NT2/D1 (cell line): ENCODE results near the gene TMEM106A.
"Not testable (repeated sequence)": the region's sequence is repeated elsewhere in the genome, so short reads cannot be mapped to it uniquely, and the experiment has no call there.

Experiments used
- DNase-seq: peaks from one replicate; pipeline ENCODE4 v3.0.0-alpha.2; 2011; ENCODE audit warnings: low read depth, low spot score
- H3K27me3 ChIP-seq: 2 replicates; pipeline ENCODE4 v1.6.0; 2011; ENCODE audit warnings: mild to moderate bottlenecking; ENCODE audit not compliant: insufficient read length, insufficient read depth
- H3K36me3 ChIP-seq: 2 replicates; pipeline ENCODE4 v1.6.1; 2011; ENCODE audit warnings: mild to moderate bottlenecking, low read length, mixed read lengths; ENCODE audit not compliant: insufficient read depth, insufficient read length
- H3K4me1 ChIP-seq: 2 replicates; pipeline ENCODE4 v1.5.1; 2011; ENCODE audit not compliant: insufficient read depth, insufficient read length
- H3K4me3 ChIP-seq: 2 replicates; pipeline ENCODE4 v1.5.1; 2011; ENCODE audit warnings: low read depth; ENCODE audit not compliant: insufficient read length
- H3K9ac ChIP-seq: 2 replicates; pipeline ENCODE4 v1.6.0; 2011; ENCODE audit warnings: low read depth; ENCODE audit not compliant: insufficient read length
- H3K9me3 ChIP-seq: 2 replicates; pipeline ENCODE4 v1.5.1; 2011; ENCODE audit warnings: mild to moderate bottlenecking, low read length; ENCODE audit not compliant: insufficient read depth
- SUZ12 ChIP-seq: IDR thresholded peaks from 2 replicates; pipeline ENCODE4 v1.6.1; 2011; ENCODE audit not compliant: insufficient read length, insufficient read depth; ENCODE audit errors: extremely low read depth
- YY1 ChIP-seq: IDR thresholded peaks from 2 replicates; pipeline ENCODE4 v1.6.1; 2011; ENCODE audit not compliant: insufficient read length, insufficient read depth
- ZNF274 ChIP-seq: IDR thresholded peaks from 2 replicates; pipeline ENCODE4 v1.6.1; 2011; ENCODE audit warnings: mild to moderate bottlenecking, low read depth, low read length

The TMEM106A gene

DNA sequence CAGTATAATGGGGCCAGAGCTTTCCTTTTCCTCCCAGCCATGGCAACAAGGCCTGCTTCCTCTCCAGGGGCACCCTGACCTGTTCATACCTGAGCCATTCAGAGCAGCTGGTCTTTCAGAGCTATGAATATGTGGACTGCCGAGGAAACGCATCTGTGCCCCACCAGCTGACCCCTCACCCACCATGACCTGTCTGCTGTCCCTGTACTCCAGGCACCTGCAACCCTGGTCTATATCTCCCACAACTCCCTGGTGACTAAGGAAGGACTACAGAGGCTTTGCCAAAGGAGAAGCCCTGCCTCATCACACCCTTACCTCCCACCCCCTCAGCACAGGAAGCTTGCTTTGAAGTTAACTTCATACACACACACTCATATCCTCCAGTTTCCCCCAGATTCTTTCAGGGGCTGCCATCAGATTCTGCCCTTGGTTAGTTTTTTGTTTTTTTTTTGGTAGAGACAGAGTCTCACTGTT, 6.0 kb downstream of the TMEM106A start:
- TF ChIP-seq YY1, result no peak
- no peak for TF ChIP-seq ZNF274
- no peak for TF ChIP-seq SUZ12
- no peaks in the 10 kb centered on the region for H3K4me1 ChIP-seq
- no peak overlapping the region for H3K4me3 ChIP-seq
- H3K27me3 ChIP-seq, result no peaks in the 10 kb centered on the region
- DNase-seq, result no peak
- no peaks in the 10 kb centered on the region for H3K9me3 ChIP-seq
- peaks cover 59% of the 10 kb centered on the region for H3K36me3 ChIP-seq
- no peak overlapping the region for H3K9ac ChIP-seq

DNA sequence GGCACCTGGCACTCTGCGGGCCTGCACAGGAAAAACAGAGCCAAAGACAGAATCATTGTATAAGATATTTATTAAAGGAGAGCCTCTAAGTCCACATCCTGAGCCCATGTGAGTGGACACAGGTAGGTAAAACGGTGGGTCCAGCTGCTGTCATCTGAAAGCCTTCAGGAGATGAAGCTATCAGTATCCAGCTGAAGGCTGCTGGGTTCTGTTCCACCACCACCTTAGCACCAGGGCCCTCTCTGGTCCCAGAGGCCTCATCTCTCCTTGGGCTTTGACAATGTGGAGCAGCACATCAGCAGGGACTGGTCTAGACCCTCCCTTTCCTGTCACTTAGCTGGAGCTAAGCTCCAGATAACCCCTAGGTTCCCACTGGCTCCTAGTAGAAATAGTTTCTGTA, 7.3 kb downstream of the TMEM106A start:
- Histone ChIP-seq H3K27me3 (no peaks in the 10 kb centered on the region), H3K36me3 (peaks cover 59% of the 10 kb centered on the region), H3K9me3 (no peaks in the 10 kb centered on the region), H3K4me3 (no peak overlapping the region), H3K4me1 (no peaks in the 10 kb centered on the region), H3K9ac (no peak overlapping the region)
- no peak for DNase-seq
- TF ChIP-seq YY1 (no peak), ZNF274 (no peak), SUZ12 (no peak)

- Histone ChIP-seq H3K9ac (no peak overlapping the region), H3K36me3 (peaks cover 63% of the 10 kb centered on the region), H3K4me3 (no peak overlapping the region), H3K4me1 (no peaks in the 10 kb centered on the region), H3K27me3 (no peaks in the 10 kb centered on the region), H3K9me3 (no peaks in the 10 kb centered on the region)
- no peak for DNase-seq
- TF ChIP-seq SUZ12 (no peak), ZNF274 (no peak), YY1 (no peak)
Measured at GRCh38 chr17:43219746-43220380, 8.2 kb downstream of the TMEM106A start.

GRCh38 chr17:43220511-43221125, 8.9 kb downstream of the TMEM106A start:
- no peak for DNase-seq
- TF ChIP-seq ZNF274 (no peak), YY1 (no peak), SUZ12 (no peak)
- no peak overlapping the region for H3K4me3 ChIP-seq
- H3K4me1 ChIP-seq, result no peaks in the 10 kb centered on the region
- H3K27me3 ChIP-seq, result no peaks in the 10 kb centered on the region
- H3K9ac ChIP-seq, result no peak overlapping the region
- H3K9me3 ChIP-seq, result no peaks in the 10 kb centered on the region
- peaks cover 57% of the 10 kb centered on the region for H3K36me3 ChIP-seq

DNA sequence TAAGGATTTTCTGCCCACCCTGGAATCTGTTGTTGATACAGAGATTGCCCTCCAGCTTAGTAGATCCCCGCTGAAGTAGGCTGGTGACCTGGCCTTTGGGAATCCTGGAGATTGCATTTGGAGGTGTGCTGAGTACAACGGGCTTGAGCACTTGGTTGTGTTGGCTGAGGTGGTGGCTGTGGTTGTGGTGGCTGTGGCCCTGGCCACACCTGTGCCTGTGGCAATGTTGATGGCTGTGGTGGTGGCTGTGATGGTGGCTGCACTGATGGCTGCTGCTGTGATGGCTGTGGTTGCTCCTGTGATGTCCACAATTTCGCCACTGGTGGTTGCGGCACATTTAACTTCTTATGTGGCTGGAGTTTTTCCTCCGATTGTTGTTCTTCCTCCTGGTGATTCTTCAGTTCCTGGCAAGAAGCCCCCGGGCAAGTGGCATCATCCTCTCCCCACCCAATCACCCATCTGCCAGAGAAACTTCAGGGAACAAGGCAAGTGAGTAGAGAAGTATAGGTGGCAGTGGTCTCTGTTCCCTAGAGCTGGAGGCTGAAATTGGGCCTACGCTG, 12.6 kb downstream of the TMEM106A start:
- no peak overlapping the region for H3K9ac ChIP-seq
- H3K36me3 ChIP-seq, result peaks cover 36% of the 10 kb centered on the region
- no peaks in the 10 kb centered on the region for H3K27me3 ChIP-seq
- no peaks in the 10 kb centered on the region for H3K9me3 ChIP-seq
- H3K4me1 ChIP-seq, result no peaks in the 10 kb centered on the region
- no peak overlapping the region for H3K4me3 ChIP-seq
- TF ChIP-seq ZNF274 (no peak), SUZ12 (no peak), YY1 (no peak)
- DNase-seq, result no peak

GRCh38 chr17:43226393-43226792, 14.7 kb downstream of the TMEM106A start:
- H3K36me3 ChIP-seq, result peaks cover 24% of the 10 kb centered on the region
- H3K4me3 ChIP-seq, result no peak overlapping the region
- TF ChIP-seq ZNF274 (no peak), SUZ12 (no peak), YY1 (no peak)
- H3K9ac ChIP-seq, result no peak overlapping the region
- H3K9me3 ChIP-seq, result no peaks in the 10 kb centered on the region
- no peak for DNase-seq
- no peaks in the 10 kb centered on the region for H3K27me3 ChIP-seq
- H3K4me1 ChIP-seq, result no peaks in the 10 kb centered on the region

GRCh38 chr17:43228020-43228782, 16.5 kb downstream of the TMEM106A start, which contains the start of gene CCDC200:
Gene CCDC200 (minus strand): TSS chr17:43228623. CDS start chr17:43228554, 69 bp downstream.
- H3K4me1 ChIP-seq, DNase-seq: not testable (repeated sequence)
- H3K36me3 ChIP-seq, result peaks cover 22% of the 10 kb centered on the region

DNA sequence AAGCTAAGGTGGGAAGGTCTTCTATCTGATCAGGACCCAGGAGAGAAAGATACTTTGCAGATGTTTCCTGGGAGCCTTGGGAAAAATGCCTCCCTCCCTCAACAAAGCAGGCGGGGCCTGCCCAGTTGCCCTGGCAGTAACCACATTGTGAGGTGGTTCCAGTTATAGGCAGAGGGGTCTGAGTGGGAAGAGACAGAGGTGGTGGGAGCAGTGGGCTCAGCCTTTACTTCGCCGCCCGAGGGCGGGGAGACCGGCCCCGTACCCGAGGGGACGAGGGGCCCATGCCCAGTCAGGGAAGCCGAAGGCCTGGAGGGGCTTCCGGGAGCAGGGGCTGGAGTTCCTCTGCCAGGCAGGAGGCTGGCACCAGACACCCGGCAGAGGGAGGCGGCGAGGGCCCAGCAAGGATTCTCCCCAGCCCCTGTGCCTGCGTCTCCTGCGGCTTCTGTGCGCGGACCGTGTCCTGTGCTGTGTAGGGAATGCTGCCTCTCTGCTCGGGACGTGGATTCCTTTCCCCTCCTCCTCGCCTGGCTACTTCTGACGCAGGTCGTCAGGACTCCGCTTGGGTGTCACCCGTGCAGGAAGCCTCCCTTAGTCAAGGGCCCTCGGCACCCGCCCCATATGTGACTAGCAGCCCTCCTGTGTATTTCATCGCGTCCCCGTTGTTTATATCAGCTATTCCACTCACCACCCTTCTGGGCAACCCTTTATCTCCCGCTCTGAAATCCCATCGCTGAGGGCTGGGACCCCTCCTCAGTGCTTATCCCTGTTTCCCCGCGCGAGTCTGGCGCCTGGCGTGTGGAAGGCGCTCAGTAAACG, 19.7 kb downstream of the TMEM106A start:
- not testable (repeated sequence) for H3K9ac ChIP-seq, H3K4me1 ChIP-seq, H3K4me3 ChIP-seq

More at GRCh38 chr17:43228020-43228782, 16.5 kb downstream of the TMEM106A start, which contains the start of gene CCDC200:
- H3K9ac ChIP-seq, H3K27me3 ChIP-seq, H3K9me3 ChIP-seq, H3K4me3 ChIP-seq: not testable (repeated sequence)

DNA sequence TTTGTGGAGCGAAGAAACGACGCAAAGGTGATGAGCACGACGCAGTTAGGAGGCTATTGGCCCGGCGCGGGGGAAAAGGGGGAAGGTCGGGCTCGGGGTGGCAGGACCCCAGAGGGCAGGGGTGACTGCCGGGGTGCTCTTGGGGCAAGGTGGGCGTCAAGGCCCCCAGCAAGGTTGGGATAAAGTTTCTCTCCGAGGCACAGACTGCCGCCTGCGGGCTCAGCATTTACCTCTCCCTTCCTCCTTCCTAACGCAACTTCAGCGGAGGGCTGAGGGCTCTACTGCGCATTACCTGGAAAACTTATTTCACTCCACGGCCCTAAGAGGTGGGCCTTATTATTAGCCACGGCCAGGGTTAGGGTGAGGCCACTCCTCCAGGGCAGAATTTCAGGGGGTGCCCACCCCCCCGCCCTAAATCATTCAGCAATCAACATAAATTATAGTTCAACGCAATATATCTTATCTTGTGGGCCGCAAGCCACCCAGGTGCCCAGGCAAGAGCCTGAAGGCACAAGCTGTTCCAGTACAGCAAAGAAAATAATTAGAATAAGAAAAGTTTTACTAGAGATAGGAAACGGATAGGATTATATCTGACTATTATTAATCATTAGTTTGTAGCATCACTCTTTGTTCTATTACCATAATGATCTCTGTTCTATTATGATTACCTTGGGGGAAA, 20.5 kb downstream of the TMEM106A start:
- DNase-seq, H3K9me3 ChIP-seq, H3K9ac ChIP-seq, H3K4me3 ChIP-seq, H3K4me1 ChIP-seq, H3K36me3 ChIP-seq, H3K27me3 ChIP-seq: not testable (repeated sequence)

More for the DNA sequence above, 19.7 kb downstream of the TMEM106A start:
- not testable (repeated sequence) for H3K9me3 ChIP-seq, H3K36me3 ChIP-seq, DNase-seq, H3K27me3 ChIP-seq
